GM18520 (cell line): ENCODE data around the gene F5.

ENCODE experiments used
- ATAC-seq: cut with Tn5 transposase; IDR thresholded peaks from one replicate; pipeline ENCODE4 v1.9.1; 2021; ENCODE audit not compliant: unreplicated experiment

Gene F5

GRCh38 chr1:169588785-169589485 is 2.7 kb upstream of the F5 start:
- no peak for ATAC-seq

GRCh38 chr1:169588112-169588511 is 1.8 kb upstream of the F5 start:
- no peak for ATAC-seq

- no peak for ATAC-seq
Measured at GRCh38 chr1:169586067-169586394, 250 bp downstream of the F5 start.

GRCh38 chr1:169585181-169585580 is 1.1 kb downstream of the F5 start:
- ATAC-seq: no peak

- no peak for ATAC-seq
Measured at GRCh38 chr1:169584483-169585144, 1.7 kb downstream of the F5 start.

GRCh38 chr1:169577981-169578738 is 8.1 kb downstream of the F5 start:
- no peak for ATAC-seq

GRCh38 chr1:169576935-169577331 is 9.3 kb downstream of the F5 start:
- ATAC-seq: no peak

GRCh38 chr1:169576241-169576934 is 9.9 kb downstream of the F5 start:
- ATAC-seq: no peak

- ATAC-seq: no peak
Measured at GRCh38 chr1:169574336-169574735, 11.9 kb downstream of the F5 start.

GRCh38 chr1:169572187-169572586 is 14.1 kb downstream of the F5 start:
- no peak for ATAC-seq

- no peak for ATAC-seq
Measured at GRCh38 chr1:169571450-169571849, 14.8 kb downstream of the F5 start.

GRCh38 chr1:169570172-169570574 is 16.1 kb downstream of the F5 start:
- no peak for ATAC-seq

- no peak for ATAC-seq
Measured at GRCh38 chr1:169568497-169568896, 17.8 kb downstream of the F5 start.

- no peak for ATAC-seq
Measured at GRCh38 chr1:169565335-169566271, 20.7 kb downstream of the F5 start.

GRCh38 chr1:169563650-169564049 is 22.6 kb downstream of the F5 start:
- ATAC-seq: no peak

- ATAC-seq: no peak
Measured at GRCh38 chr1:169563019-169563615, 23.2 kb downstream of the F5 start.

GRCh38 chr1:169561692-169562091 is 24.6 kb downstream of the F5 start:
- no peak for ATAC-seq

- no peak for ATAC-seq
Measured at GRCh38 chr1:169557131-169557530, 29.1 kb downstream of the F5 start.

GRCh38 chr1:169550294-169550693 is 36.0 kb downstream of the F5 start:
- no peak for ATAC-seq

GRCh38 chr1:169548282-169548681 is 38.0 kb downstream of the F5 start:
- no peak for ATAC-seq
